Measurements from ENCODE around the gene GATM.
A peak's percentile ranks its signal among the peaks of the same experiment; 100 is the strongest.

Gene GATM

DNA sequence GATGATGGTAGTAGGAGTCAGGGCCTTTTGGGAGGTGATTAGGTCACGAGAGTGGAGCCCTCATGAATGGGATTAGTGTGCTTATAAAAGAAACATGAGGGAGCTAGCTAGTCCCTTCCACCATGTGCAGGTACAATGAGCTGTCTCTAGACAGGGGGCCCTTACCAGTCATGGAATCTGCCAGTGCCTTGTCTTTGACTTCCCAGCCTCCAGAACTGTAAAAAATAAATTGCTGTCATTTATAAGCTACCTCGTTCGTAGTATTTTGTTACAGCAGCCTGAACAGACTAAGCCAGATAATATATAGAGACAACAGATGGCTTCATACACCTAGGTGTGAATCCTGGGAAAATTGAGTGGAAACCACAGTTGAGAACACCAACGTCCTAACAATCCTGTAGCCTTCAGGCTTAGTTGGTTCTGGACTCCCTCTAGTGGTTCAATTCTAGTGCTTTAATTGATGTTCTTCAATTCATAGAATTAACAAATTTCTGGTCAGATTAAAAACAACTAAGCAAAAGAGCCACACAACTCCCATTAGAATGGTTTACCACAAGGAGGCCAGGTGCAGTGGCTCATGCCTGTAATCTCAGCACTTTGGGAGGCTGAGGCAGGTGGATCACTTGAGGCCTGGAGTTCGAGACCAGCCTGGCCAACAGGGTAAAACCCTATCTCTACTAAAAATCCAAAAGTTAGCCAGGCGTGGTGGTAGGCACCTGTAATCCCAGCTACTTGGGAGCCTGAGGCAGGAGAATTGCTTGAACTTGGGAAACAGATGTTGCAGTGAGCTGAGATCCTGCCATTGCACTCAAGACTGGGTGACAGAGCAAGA lies 21.3 kb upstream of the GATM start:
- no peaks in the 10 kb centered on the region for H3K27me3 ChIP-seq (ENCODE audit: low read depth)
- no peaks in the 10 kb centered on the region for H3K4me1 ChIP-seq
- peaks cover 8% of the 10 kb centered on the region; the same call in 1 of the 2 replicates for H3K36me3 ChIP-seq (replicated peaks)
- DNase-seq (ENCODE audit: low spot score in 2 of 2): peak in 1 of 2 experiments; percentile 68
- in situ Hi-C loops (cut with MboI; ENCODE audit: low sequenced_read_pairs): loop anchor here (5.0 kb wide), 1 partner anchor 192 kb away; no protein-coding TSS in a partner anchor
- no peak overlapping the region for H3K4me3 ChIP-seq
- no peaks in the 10 kb centered on the region for H3K9me3 ChIP-seq

DNA sequence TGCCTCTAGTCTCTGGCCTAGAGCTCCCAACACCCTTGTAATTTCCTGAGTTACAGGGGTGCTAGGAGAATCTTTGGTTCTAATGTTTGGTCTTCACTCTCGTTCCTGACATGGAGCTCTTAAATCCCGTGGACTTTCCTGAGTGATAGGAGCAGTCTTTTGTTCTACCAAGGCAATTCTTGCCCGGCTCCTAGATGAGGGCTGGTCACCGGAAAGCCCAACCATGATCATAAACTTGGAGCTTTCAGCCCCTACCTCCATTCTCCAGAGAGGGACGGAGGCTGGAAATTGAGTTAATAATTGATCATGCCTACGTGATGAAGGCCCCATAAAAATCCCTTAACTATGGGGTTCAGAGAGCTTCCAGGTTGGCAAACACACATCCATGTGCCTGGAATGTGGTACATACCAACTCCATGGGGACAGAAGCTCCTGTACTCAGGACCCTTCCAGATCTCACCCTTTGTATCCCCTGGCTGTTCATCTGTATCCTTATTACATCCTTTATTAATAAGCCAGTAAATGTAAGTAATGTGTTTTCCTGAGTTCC lies 18.8 kb upstream of the GATM start:
- in situ Hi-C loops (cut with MboI; ENCODE audit: low sequenced_read_pairs): no loop called here
- H3K9me3 ChIP-seq: no peaks in the 10 kb centered on the region
- DNase-seq (ENCODE audit: low spot score in 2 of 2): no peak

DNA sequence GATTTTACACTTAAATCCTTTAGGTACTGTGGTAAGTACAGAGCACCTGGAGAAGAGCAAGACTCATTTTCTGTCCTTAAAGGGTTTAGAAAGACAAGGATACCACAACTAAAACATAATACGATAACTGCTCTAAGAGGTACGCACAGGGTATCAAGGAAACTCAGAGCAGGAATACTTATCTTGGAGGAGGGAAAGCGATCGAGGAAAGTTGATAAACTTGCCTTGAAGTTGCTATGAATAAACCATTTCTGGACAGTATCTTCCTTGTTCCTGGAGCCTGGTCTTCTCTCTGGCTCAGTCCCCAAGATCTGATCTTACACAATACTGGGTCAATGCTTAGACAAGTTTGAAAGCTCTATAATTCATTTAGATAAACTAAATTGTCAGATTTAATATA lies 17.6 kb upstream of the GATM start:
- Histone ChIP-seq H3K9me3 (no peaks in the 10 kb centered on the region), H3K27me3 (ENCODE audit: low read depth) (no peaks in the 10 kb centered on the region), H3K36me3 (replicated peaks) (no peaks in the 10 kb centered on the region), H3K4me1 (no peaks in the 10 kb centered on the region), H3K4me3 (no peak overlapping the region)
- no peak for DNase-seq (ENCODE audit: low spot score in 2 of 2)
- in situ Hi-C loops (cut with MboI; ENCODE audit: low sequenced_read_pairs): no loop called here

More for the DNA sequence above, 18.8 kb upstream of the GATM start:
- H3K36me3 ChIP-seq (replicated peaks): no peaks in the 10 kb centered on the region
- H3K4me1 ChIP-seq: no peaks in the 10 kb centered on the region
- no peaks in the 10 kb centered on the region for H3K27me3 ChIP-seq (ENCODE audit: low read depth)
- H3K4me3 ChIP-seq: no peak overlapping the region

DNA sequence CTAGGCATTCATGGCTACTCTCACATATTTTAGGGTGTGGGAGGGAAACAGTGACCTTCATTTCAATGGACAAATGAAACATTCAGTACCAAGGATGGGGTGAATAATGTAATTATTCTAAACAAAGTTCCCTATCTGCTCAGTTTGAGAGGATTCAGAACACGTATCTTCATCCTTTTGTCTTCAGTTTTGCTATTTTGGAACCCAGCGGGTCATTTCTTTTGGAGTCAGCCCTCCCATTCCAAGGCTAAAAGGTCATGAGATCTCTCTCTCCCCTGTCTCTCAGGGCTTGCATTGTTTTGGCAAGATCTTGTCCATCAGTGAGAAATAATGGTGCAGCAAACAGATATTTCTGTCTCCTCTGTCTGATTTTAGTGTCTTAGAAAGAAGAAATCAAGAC lies 16.3 kb upstream of the GATM start:
- no peak for DNase-seq (ENCODE audit: low spot score in 2 of 2)
- Histone ChIP-seq H3K9me3 (no peaks in the 10 kb centered on the region), H3K4me3 (no peak overlapping the region), H3K36me3 (replicated peaks) (no peaks in the 10 kb centered on the region), H3K27me3 (ENCODE audit: low read depth) (no peaks in the 10 kb centered on the region), H3K4me1 (no peaks in the 10 kb centered on the region)
- in situ Hi-C loops (cut with MboI; ENCODE audit: low sequenced_read_pairs): no loop called here

DNA sequence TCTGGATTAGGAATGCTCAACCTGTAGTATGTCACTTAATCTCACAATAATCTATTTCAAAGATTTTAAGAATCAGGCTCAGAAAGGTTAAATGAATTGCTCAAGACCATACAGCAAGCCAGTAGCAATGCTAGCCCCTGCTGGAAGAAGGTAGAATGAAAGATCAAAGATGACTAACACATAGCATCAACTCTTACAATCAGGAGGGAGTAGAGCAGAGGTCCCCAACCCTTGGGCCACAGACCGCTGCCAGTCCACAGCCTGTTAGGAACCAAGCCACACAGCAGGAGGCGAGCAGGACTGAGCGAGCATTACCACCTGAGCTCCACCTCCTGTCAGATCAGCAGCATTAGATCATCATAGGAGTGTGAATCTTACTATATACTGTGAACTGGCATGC lies 15.5 kb upstream of the GATM start:
- H3K4me3 ChIP-seq: no peak overlapping the region

GRCh38 chr15:45392584-45392855 lies 14.2 kb upstream of the GATM start:
- DNase-seq (ENCODE audit: low spot score in 2 of 2): no peak
- no peaks in the 10 kb centered on the region for H3K9me3 ChIP-seq
- H3K27me3 ChIP-seq (ENCODE audit: low read depth): no peaks in the 10 kb centered on the region
- no peak overlapping the region for H3K4me3 ChIP-seq
- no peaks in the 10 kb centered on the region for H3K36me3 ChIP-seq (replicated peaks)
- no peaks in the 10 kb centered on the region for H3K4me1 ChIP-seq
- in situ Hi-C loops (cut with MboI; ENCODE audit: low sequenced_read_pairs): no loop called here

More for the DNA sequence above, 15.5 kb upstream of the GATM start:
- Histone ChIP-seq H3K4me1 (no peaks in the 10 kb centered on the region), H3K9me3 (no peaks in the 10 kb centered on the region), H3K36me3 (replicated peaks) (no peaks in the 10 kb centered on the region), H3K27me3 (ENCODE audit: low read depth) (no peaks in the 10 kb centered on the region)
- in situ Hi-C loops (cut with MboI; ENCODE audit: low sequenced_read_pairs): no loop called here
- DNase-seq (ENCODE audit: low spot score in 2 of 2): no peak

- H3K9me3 ChIP-seq: no peaks in the 10 kb centered on the region
- no peaks in the 10 kb centered on the region for H3K27me3 ChIP-seq (ENCODE audit: low read depth)
- no peak for DNase-seq (ENCODE audit: low spot score in 2 of 2)
- in situ Hi-C loops (cut with MboI; ENCODE audit: low sequenced_read_pairs): no loop called here
- no peaks in the 10 kb centered on the region for H3K36me3 ChIP-seq (replicated peaks)
- H3K4me1 ChIP-seq: no peaks in the 10 kb centered on the region
- no peak overlapping the region for H3K4me3 ChIP-seq
Measured at GRCh38 chr15:45391746-45392583, 13.6 kb upstream of the GATM start.

DNA sequence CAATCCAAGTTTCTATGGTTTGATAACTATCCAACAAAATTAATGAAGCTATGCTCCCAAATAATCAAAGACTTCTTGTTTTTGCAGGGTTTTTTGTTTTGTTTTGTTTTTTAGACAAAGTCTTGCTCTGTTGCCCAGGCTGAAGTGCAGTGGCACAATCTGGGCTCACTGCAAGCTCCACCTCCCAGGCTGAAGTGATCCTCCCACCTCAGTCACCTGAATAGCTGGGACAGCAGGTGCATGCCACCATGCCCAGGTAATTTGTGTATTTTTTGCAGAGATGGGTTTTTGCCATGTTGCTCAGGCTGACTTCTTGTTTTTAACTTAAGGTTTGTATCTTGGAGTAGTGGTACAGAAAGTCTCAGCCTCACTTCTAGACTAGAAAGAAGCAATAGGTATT lies 11.0 kb upstream of the GATM start:
- no peaks in the 10 kb centered on the region for H3K4me1 ChIP-seq
- H3K27me3 ChIP-seq (ENCODE audit: low read depth): no peaks in the 10 kb centered on the region
- H3K36me3 ChIP-seq (replicated peaks): no peaks in the 10 kb centered on the region
- no peaks in the 10 kb centered on the region for H3K9me3 ChIP-seq
- no peak for DNase-seq (ENCODE audit: low spot score in 2 of 2)
- in situ Hi-C loops (cut with MboI; ENCODE audit: low sequenced_read_pairs): no loop called here
- H3K4me3 ChIP-seq: no peak overlapping the region

- Histone ChIP-seq H3K27me3 (ENCODE audit: low read depth) (no peaks in the 10 kb centered on the region), H3K9me3 (no peaks in the 10 kb centered on the region), H3K4me1 (no peaks in the 10 kb centered on the region), H3K36me3 (replicated peaks) (no peaks in the 10 kb centered on the region), H3K4me3 (no peak overlapping the region)
- no peak for DNase-seq (ENCODE audit: low spot score in 2 of 2)
- in situ Hi-C loops (cut with MboI; ENCODE audit: low sequenced_read_pairs): no loop called here
Measured at GRCh38 chr15:45387380-45388007, 9.2 kb upstream of the GATM start.

GRCh38 chr15:45386974-45387373 lies 8.6 kb upstream of the GATM start:
- H3K4me1 ChIP-seq: no peaks in the 10 kb centered on the region
- no peak overlapping the region for H3K4me3 ChIP-seq
- in situ Hi-C loops (cut with MboI; ENCODE audit: low sequenced_read_pairs): no loop called here
- H3K9me3 ChIP-seq: no peaks in the 10 kb centered on the region
- H3K36me3 ChIP-seq (replicated peaks): no peaks in the 10 kb centered on the region
- no peak for DNase-seq (ENCODE audit: low spot score in 2 of 2)
- H3K27me3 ChIP-seq (ENCODE audit: low read depth): no peaks in the 10 kb centered on the region

DNA sequence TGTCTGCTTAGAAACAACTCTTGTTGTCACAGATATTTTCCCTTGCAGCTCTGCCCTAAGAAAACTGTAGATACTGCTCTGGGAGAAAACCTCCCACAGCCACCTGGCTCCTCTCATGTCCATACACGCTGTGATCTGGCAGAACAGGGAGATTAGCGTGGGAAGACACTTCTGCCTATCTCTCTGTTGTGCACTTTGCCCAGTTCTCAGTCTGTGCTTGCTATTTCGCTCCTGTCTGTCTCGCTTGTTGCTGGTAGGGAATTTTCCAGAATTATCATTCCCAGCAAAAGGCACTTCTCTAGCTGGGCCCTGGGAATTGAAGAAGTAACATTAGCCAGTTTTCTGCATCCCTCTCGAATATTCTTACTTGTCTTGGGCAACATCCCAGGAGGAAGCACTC lies 8.1 kb upstream of the GATM start:
- no peak overlapping the region for H3K4me3 ChIP-seq
- no peaks in the 10 kb centered on the region for H3K4me1 ChIP-seq
- in situ Hi-C loops (cut with MboI; ENCODE audit: low sequenced_read_pairs): no loop called here
- DNase-seq (ENCODE audit: low spot score in 2 of 2): no peak
- no peaks in the 10 kb centered on the region for H3K36me3 ChIP-seq (replicated peaks)
- H3K9me3 ChIP-seq: no peaks in the 10 kb centered on the region
- H3K27me3 ChIP-seq (ENCODE audit: low read depth): no peaks in the 10 kb centered on the region

GRCh38 chr15:45385590-45385989 lies 7.2 kb upstream of the GATM start:
- H3K4me3 ChIP-seq: no peak overlapping the region
- H3K36me3 ChIP-seq (replicated peaks): no peaks in the 10 kb centered on the region
- H3K27me3 ChIP-seq (ENCODE audit: low read depth): no peaks in the 10 kb centered on the region
- DNase-seq (ENCODE audit: low spot score in 2 of 2): no peak
- in situ Hi-C loops (cut with MboI; ENCODE audit: low sequenced_read_pairs): no loop called here
- no peaks in the 10 kb centered on the region for H3K4me1 ChIP-seq
- no peaks in the 10 kb centered on the region for H3K9me3 ChIP-seq

- no peaks in the 10 kb centered on the region for H3K27me3 ChIP-seq (ENCODE audit: low read depth)
- DNase-seq (ENCODE audit: low spot score in 2 of 2): no peak
- H3K4me1 ChIP-seq: no peaks in the 10 kb centered on the region
- H3K36me3 ChIP-seq (replicated peaks): no peaks in the 10 kb centered on the region
- H3K4me3 ChIP-seq: no peak overlapping the region
- in situ Hi-C loops (cut with MboI; ENCODE audit: low sequenced_read_pairs): no loop called here
- H3K9me3 ChIP-seq: no peaks in the 10 kb centered on the region
Measured at GRCh38 chr15:45384700-45385099, 6.4 kb upstream of the GATM start.

- H3K4me1 ChIP-seq: peaks cover 4% of the 10 kb centered on the region
Measured at GRCh38 chr15:45378913-45379262, 544 bp upstream of the GATM start.

More at GRCh38 chr15:45378913-45379262, 544 bp upstream of the GATM start:
- in situ Hi-C loops (cut with MboI; ENCODE audit: low sequenced_read_pairs): no loop called here
- DNase-seq (ENCODE audit: low spot score in 2 of 2): no peak
- H3K4me3 ChIP-seq: no peak overlapping the region
- H3K36me3 ChIP-seq (replicated peaks): no peaks in the 10 kb centered on the region
- H3K9me3 ChIP-seq: no peaks in the 10 kb centered on the region
- no peaks in the 10 kb centered on the region for H3K27me3 ChIP-seq (ENCODE audit: low read depth)
